HG02759 (cell line): ENCODE data around the gene SEC31A.

Source experiments
- ATAC-seq: cut with Tn5 transposase; IDR thresholded peaks from one replicate; pipeline ENCODE4 v1.9.1; 2021; ENCODE audit warnings: mild to moderate bottlenecking, moderate library complexity; ENCODE audit not compliant: unreplicated experiment

Gene SEC31A

GRCh38 chr4:82798168-82799005 lies 92.6 kb downstream of the SEC31A start, which contains the start of gene SCD5:
Gene SCD5 (minus strand): TSS chr4:82798796. CDS start chr4:82798537, 259 bp downstream.
- peak; percentile 92 for ATAC-seq

GRCh38 chr4:82797405-82798111 lies 93.4 kb downstream of the SEC31A start:
- ATAC-seq: no peak

GRCh38 chr4:82797040-82797404 lies 93.9 kb downstream of the SEC31A start:
- ATAC-seq: no peak

GRCh38 chr4:82792912-82793649 lies 97.9 kb downstream of the SEC31A start:
- no peak for ATAC-seq

GRCh38 chr4:82791179-82791578 lies 99.8 kb downstream of the SEC31A start:
- ATAC-seq: no peak

- no peak for ATAC-seq
Measured at GRCh38 chr4:82790060-82790660, 100.8 kb downstream of the SEC31A start.

GRCh38 chr4:82789025-82789776 lies 101.8 kb downstream of the SEC31A start:
- no peak for ATAC-seq

GRCh38 chr4:82787342-82787741 lies 103.6 kb downstream of the SEC31A start:
- ATAC-seq: no peak

GRCh38 chr4:82786828-82787227 lies 104.1 kb downstream of the SEC31A start:
- ATAC-seq: no peak

GRCh38 chr4:82785611-82786400 lies 105.1 kb downstream of the SEC31A start:
- no peak for ATAC-seq

- no peak for ATAC-seq
Measured at GRCh38 chr4:82784681-82785610, 106.0 kb downstream of the SEC31A start.

- no peak for ATAC-seq
Measured at GRCh38 chr4:82782626-82783345, 108.2 kb downstream of the SEC31A start.

GRCh38 chr4:82780752-82781231 lies 110.2 kb downstream of the SEC31A start:
- peak; percentile 72 for ATAC-seq

- ATAC-seq: no peak
Measured at GRCh38 chr4:82780170-82780751, 110.7 kb downstream of the SEC31A start.

GRCh38 chr4:82779032-82779431 lies 111.9 kb downstream of the SEC31A start:
- no peak for ATAC-seq

GRCh38 chr4:82777857-82778525 lies 113.0 kb downstream of the SEC31A start:
- ATAC-seq: no peak
